NCI-H1694 treated with DMSO at 0.1 percent for 48 hours (cell line): ENCODE measurements around the gene HAGH.

Source experiments
- DNase-seq: peaks from one replicate; lab custom pipeline; 2025; lab: John Stamatoyannopoulos, UW

The HAGH gene

GRCh38 chr16:1786242-1787055 is 40.2 kb downstream of the HAGH start:
- no peak for DNase-seq

DNA sequence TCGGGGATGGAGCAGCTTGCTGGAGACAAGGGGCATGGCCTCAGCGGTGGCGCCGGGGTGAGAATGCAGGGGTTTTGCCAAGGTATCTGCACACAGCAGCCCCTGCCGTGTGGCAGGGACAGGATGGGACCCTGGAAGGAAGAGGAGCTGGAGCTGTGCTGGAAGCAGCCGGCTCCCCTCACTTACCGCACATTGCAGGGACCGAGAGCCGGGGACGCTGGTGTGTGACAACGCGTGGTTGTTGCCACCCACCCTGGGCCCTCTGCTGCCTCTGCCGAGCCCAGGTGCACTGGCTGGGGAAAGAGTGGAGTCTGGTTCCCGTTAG is 40.8 kb downstream of the HAGH start:
- DNase-seq: no peak

DNA sequence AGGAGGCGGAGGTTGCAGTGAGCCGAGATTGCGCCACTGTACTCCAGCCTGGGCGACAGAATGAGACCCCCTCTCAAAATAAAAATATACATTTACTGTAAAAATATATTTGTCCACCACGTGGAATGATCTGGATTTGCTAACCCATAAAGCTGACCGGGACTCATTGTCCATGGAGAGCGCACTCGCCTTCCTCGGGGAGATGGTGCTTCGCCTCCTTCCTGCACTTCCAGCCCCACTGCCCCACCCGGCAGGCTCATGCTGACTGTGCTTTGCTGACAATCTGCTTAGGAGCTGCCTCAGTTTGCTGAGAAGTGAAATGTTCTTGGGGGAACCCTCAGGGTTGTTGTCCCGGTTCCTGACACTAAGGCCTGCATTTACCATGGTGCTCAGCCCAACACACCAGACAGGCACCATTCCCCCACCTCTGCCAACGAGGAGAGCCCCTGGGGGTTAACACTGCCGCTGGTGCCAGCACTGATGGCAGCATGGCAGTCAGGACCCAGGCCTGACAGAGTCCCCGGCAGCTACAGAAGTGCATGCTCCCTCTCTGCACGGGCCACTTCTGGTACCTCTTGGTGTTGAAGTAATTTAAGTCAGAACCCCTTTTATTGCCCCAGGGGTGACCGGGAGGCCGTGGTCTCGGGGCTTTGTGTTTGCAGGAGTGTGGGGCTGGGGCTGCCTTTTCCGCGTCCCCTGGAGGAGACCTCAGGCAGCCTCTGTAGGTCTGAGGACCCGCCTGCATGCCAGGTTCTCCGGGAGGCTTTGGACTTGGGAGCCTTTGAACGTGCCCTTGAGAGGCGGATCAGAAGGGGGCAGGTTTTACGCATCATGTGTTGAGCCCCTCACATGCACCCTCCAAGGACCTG is 41.4 kb downstream of the HAGH start:
- no peak for DNase-seq

- peak; percentile 97 for DNase-seq
Measured at GRCh38 chr16:1782408-1783264, 44.0 kb downstream of the HAGH start, which contains the start of the genes NUBP2 and SPSB3. Gene NUBP2, plus strand, starts transcription at chr16:1782960. Its CDS starts 61 bp downstream, at chr16:1783021. Gene SPSB3, minus strand, starts transcription at chr16:1782571. Its CDS starts 1,088 bp downstream, at chr16:1781483.

- DNase-seq: no peak
Measured at GRCh38 chr16:1781758-1782407, 44.7 kb downstream of the HAGH start.

DNA sequence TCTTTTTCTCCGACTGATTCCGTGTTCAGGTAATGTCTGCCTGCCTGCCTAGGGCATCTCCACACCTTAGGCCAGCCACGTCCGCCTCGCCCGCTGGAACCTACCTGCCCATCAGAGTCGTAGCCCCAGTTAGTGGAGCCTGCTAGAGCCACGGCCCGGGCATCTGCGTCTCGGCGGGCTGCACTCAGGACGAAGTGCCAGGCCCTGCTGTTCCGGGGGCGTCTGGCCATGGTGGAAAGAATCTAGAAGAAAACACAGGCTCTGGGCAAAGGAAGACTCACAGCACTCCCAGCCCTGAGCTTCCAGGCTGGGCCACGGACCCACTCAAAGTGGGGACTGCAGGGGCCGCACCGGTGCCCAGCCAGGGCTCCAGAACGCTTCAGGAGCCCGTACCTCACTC is 45.4 kb downstream of the HAGH start:
- DNase-seq: no peak

DNA sequence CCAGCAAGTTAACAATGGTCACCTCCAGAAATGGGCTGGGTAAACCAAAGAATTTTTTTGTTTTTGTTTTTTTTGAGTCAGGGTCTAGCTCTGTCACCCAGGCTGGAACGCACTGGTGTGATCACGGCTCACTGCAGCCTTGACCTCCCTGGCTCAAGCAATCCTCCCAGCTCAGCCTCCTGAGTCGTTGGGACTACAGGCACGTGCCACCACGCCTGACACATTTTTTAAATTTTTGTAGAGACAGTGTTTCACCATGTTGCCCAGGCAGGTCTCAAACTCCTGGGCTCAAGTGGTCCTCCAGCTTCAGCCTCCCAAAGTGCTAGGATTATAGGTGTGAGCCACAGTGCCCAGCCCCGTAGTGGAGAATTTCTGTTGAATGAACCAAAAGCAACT is 46.0 kb downstream of the HAGH start:
- DNase-seq: no peak

DNA sequence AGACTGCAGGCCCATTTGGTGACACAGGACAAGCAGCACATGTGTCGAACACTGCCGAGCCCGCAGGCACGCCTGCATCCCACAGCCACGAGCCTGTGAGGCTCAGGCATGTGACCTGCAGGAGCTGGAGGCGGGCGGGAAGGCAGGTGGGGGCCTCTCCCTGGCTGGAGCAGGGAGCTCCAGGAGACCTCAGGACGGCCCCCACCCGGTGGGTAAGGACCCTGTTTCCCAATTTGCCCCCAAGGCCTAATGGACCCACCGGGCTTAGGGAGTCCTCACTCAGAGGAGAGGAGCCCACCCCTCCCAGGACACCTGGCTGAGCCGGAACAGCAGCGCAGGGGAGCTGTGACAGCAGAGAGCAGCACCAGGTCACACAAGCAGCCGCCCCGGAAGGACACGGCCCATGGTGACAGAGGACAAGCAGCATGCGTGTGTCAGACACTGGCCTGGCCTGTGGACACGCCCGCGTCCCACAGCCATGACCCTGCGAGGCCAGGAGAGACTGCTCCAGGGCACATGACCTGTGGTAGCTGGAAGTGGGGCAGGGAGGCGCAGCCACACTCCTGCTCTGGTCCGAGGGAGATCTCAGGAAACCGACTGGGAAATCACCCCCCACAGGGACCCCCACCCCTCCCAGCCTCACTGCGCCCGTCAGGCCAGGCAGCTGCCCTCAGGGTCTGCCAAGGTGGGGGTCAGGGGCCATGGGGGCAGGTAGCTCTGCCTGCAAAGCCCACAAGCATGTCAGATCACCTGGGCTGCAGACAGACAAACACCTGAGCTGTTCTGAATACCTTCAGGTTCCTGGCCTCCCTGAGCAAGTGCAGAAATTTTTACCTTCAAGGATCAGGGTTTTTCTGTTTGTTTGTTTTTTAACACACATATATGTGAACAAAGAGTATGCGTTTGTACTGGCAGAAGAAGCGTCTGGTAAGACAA is 46.6 kb downstream of the HAGH start:
- no peak for DNase-seq

DNA sequence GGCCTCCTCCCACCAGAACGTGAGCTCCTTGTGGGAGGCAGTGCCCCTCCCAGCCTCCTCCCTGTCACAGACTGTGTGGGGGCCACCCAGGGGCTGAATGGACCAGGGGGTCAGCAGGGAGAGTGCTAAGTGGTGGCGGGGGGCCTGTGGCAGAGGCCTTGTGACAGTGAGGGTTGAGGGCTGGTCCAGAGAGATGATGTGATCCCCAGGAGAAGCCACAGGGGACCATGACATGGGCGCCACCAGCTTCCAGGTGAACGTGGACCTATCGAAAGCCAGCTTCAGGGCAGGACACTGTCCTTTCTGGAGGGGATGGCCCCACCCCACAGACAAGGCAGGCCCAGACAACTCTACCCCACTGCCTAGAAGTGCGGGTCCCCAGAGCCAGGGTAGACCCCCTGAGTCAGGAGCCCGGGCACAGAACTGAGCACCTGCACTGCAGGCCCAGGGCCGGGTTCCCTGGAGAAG is 47.4 kb downstream of the HAGH start:
- DNase-seq: no peak

DNA sequence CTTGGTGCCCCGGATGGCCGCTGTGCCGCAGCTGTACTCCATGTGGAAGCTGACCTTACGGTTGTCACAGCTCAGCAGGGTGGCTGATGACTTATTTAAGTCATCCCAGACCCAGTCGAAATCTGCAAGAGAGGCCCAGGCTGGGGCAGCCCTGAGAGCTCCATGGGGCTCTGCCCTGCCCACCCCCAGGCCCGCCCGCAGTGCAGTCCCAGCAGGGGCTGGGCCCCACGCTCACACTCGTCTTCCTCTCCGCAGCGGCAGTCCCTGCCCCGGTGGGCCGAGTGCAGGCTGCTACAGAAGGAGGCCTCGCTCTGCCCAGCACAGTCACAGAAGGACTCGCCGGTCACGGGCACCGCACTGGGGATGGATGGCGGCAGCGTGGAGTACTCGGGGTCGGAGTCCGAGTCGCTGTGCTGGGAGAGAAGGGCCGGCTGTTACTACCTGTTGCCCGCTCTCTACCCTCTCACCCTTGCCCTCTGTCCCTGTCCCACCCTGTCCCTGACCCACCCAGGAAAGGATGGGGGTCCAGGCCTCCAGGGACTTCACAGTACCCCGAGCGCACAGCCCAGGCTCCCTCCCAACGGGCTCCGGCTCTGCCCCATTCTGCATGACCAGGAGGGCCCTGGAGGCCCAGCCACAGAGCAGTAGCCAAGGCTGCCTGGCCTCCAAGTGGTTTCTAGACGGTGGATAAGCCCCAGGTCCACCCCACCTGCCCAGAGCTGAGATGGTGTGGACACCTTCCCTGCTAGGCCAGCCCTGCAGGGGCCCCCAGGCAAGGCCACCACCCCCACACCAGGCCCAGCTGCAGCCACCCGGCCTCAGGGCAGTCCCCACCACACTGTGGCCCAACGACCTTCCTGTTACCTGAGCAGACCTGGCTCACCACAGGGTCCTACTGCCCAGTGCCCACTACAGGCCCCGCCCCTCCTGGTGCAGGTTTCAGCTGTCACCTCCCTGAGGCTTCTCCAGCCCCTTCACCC is 48.1 kb downstream of the HAGH start:
- DNase-seq: no peak

DNA sequence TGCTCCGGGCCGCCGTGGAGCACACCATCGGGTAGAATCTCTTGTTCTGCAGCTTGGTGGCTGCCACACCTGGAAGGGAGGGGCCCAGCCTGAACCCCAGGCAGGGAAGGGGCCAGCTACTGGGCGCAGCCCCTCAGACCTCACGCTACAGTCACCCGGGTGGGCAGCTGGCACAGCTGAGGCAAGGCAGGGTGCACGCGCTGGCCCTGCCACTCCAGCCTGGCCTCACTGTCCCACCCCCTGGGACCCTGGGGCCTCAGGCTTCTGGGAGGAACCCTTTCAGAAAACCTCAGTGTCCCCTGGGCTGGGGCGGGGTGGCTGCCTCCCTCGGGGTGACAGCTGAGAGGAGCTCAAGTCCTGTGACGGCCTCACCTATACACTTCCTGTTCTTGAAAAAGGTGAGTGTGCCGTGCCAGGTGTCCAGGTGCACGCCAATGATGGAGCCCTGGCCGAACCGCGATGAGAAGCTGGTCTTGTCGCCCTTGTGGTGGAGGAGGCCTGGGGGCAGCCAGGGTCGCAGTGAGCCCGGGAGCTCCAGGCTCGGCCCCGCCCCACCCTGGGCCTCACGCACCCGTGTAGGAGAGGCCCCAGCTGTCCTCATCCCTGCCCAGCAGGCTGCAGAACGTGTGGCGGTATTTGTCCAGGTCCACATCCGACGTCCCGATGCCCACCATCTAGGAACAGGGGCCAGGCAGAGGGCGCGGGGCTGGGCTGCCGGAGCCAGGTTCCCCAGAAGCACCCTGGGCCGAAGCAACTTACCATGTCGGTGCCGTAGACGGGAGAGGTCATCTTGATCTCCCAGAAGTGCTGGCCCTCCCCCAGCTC is 49.0 kb downstream of the HAGH start:
- DNase-seq: no peak

DNA sequence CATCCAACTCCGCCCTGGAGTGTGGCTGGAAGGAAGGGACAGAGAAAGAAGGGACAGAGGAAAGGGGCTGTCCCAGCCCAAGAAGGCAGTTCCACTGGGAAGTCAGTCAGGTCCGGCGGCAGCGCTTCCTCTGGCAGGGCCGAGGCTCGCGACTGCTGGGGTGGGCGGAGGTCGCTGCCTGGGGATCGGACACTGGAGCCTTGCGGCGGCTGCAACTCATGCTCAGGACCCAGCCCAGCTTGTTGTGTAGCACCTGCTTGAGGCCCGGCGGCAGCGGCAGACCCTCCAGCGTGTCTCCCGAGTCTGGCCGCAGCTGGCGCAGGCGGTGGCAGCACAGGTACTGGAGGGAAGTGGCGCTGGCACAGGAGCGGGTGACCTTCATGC is 49.6 kb downstream of the HAGH start:
- DNase-seq: no peak

- DNase-seq: no peak
Measured at GRCh38 chr16:1776672-1776955, 50.0 kb downstream of the HAGH start.

GRCh38 chr16:1775846-1776671 is 50.6 kb downstream of the HAGH start:
- DNase-seq: no peak

DNA sequence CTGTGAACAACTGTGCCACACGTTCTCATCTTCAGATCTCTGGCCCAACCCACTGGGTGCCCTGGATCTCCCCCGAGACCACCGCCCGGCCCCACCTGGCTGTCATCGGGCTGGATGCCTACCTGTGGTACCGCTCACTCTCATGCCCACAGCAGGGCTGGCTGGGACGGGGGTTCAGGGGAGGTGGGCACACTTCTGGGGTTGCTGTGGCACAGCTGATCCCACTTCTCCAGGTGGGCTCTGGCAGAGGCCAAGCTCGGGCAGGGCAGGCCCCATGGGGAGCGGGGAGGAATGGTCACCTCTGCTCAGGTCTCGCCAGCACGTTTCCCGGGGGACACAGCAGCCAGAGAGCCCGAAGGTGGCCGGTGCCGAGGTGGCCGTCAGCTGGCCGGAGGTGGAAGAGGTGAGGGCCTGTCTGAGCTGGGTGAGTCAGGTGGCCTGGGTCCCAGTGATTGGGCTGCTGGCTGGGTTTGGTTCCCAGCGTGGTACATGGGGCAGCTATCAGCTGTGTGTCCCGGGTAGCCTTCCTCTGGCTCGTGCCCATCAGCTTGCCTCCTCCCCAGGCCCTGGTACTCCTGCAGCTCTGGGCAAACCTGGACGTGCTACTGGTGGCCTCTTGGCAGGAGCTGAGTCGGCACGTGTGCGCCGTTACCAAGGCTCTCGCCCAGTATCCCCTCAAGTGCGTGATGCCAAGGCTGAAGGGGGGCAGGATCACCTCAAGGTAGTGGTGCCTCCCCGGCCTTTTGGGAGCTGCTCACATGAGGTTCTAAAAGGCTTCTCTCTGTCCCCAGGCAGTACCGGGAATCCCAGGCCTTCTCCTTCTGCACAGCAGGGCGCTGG is 51.4 kb downstream of the HAGH start:
- no peak for DNase-seq

GRCh38 chr16:1774448-1774780 is 52.2 kb downstream of the HAGH start:
- no peak for DNase-seq
